Activated CD4-positive, alpha-beta T cell treated with anti-CD3 and anti-CD28 coated beads for 48 hours (primary cell): ENCODE measurements around the gene MGP.

Source experiments
- DNase-seq: peaks from one replicate; pipeline ENCODE4 v3.0.0-alpha.2; 2020

Gene MGP

DNA sequence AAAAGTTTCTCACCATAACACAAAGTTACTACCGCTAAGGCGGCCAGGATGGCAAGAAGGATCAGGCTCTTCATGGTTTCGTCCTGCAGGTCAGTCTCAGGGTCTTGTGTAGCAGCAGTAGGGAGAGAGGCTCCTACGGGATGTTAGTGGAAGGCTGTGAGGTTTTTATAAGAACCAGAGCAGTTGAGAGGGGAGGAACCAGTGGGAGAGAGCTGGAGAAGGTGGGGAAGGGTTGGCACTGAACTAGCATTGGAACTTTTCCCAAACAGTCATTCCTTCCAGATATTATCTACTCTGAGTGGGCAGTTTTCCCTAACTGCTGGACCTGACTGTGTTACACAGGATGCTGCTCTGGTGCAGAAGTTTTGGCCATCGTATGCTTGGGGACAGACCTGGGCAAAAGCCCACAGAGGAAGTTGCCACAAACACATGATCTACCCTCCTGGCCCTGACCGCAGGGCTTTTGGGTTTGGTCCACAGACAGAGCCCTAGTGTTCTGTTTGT is at the start of gene MGP:
TSS of gene MGP (minus strand) at position 137 of the 504 bp plus-strand sequence. CDS start at position 74, 63 bp downstream.
- DNase-seq: no peak

DNA sequence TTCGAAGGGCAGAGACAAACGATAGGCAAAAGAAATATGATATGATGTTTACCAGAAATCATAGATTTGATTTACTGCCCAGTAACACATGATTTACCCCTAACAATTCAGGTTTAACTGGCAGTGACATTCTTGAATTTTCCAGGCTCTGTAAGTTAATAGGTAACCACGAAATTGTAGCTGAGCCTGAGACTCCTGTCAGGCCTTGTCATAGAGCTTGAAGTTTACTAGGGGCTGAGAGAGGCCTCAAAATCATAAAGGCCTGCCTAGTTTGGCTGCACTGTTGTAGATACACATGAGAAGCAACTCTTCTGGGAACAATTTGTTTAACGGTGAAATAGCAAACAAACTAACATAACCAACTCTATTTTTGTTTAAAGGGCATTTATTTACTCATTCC is 49.4 kb upstream of the MGP start:
- no peak for DNase-seq

DNA sequence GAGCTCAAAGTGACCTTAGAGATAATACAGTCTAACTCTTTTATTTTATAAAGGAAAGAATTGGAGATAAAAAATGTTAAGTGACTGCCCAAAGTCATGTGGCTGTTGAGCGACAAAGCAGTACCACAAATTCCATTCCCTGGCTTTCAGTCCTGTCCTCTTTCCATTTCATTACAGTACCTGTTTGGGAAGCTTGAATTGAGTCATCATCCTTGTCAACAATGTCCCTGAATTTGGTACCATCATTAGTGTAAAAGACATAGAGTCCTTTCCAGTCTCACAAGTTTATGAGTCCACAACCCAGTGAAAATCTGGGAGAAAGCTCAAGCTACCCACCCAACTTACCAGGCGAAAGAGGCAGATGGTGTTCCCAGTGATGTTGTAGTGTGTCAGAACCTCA is 48.9 kb upstream of the MGP start:
- DNase-seq: no peak

DNA sequence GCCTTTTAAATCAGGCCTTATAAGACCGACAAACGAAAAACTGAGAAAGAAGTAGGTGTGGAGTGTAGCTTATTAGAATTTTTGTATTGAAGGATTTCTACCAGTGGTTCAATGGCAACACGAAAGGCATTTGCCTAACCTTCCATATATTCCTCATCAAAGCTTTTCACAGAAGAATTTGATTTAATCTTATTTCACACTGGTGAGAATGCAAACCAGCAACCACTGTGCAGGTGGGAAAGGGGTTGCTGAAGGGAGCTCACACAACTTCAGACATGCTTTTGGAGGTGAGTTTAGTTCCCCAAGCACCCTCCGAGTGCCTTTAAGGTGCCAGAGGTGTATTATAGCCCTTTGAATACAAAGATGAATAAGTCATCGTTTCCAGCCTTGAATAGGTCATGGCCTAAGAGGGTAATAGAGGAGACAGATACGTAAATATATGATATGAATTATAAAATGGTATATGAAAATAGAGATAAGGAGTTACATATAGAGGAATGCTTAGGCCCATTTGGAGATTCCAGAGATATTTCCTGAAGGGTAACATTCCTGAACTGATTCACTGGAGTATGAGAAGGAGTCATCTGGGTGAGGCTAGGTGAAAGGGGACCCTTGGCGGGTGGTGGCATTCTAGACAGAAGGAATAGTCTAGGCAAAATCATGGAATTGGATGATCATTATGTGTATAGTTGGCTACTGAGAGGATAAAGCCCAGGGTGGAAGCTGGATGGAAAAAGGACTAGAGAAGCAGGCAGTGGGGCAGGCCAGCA is 46.3 kb upstream of the MGP start:
- DNase-seq: no peak

DNA sequence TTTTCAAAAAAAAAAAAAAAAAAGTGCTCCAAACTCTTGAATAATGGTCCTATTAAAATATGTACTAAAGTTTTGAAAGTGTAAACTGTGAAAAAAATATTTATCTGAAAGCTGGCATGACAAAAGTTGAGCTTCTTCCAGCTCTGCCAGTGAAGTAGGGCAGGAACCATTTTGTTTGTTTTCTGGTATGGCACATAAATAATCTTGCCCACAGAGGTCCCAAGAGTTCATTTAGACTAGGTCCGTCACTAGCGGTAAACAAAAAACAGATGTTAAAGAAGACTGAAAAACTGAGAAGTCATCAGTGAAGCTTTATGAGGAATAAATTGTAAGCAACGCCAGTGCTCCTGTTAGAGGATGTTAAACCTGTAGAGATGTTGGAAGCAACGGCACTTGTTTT is 45.7 kb upstream of the MGP start:
- no peak for DNase-seq

DNA sequence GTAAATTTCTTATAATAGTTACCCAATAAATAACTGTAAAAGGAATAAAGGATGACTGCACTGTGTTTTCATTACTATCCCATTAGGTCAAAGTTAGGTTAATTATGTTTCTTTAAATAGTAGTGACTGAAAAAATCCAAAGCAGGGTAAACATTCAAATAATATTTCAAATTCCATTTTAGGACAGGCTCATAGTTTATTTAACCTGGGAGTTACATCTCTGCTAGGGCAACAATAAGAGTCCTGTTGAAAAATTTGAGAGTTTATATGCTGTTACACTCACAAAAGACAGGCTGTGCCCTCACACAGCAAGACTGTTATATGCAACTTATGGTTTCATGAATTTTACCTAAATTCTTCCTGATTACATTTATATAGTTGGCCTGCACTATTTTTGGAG is 44.6 kb upstream of the MGP start:
- DNase-seq: no peak

DNA sequence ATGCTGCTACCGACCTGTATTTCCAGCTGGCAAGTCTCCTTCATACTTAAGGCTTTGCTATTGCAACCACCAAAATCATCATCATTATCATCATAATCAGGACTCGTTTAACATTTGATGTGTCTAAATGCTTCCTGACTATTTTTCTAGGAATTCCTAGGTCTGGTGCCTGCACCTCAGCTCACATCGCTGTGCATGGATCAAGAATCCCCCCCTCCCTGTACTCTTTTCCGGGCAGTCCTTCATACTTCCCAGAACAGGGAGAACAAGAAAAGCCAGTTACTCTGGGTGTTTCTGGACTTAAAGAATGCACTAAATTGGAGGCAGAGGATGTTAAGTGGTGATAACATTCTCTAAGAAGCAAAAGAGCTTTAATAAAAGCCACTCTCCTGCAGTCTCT is 43.3 kb upstream of the MGP start:
- DNase-seq: no peak

DNA sequence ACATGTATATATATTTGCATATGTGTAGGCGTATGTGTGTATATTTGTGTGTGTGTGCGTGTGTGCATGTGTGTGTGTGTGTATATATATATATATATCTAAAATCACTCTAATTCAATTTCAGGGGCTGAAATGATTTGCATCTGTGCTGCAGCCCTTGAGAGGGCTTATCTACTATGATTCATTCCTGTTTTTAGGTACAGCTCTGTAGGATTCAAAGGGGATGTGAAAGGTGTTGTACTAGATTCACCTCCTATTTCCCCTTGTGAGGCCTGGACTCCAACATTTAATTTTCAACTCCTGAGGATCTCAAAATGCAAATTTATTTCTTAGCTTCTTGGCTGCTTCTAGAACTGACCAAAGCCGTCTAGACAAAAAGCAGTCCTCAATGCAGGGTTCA is 41.6 kb upstream of the MGP start:
- DNase-seq: no peak

DNA sequence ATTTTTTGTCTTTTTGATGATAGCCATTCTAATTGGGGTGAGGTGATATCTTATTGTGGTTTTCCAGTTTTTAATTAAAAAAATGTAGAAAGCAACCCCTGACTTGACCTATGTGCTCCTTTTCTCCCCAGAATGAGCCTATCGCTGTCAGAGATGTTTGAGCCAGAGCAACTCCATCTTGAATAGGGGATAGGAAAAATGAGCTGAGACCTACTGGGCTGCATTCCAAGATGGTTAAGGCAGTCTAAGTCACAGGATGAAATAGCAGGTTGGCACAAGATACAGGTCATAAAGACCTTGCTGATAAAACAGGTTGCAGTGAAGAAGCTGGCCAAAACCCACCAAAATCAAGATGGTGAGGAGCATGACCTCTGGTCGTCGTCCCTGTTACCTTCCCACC is 38.9 kb upstream of the MGP start:
- no peak for DNase-seq

DNA sequence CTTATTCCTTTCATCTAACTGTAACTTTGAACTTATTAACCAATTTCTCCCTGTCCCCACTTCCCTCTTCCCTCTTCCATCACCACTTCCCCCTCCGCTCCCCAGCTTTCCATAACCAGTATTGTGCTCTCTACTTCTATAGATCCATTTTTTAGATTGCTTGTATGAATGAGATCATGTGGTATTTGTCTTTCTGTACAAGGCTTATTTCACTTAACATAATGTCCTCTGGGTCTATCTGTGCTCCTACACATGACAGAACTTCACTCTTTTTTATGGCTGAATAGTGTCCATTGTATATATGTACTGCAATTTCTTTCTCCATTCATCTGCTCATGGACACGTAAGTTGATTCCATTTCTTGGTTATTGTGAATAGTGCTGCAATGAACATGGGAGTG is 38.3 kb upstream of the MGP start:
- DNase-seq: no peak

DNA sequence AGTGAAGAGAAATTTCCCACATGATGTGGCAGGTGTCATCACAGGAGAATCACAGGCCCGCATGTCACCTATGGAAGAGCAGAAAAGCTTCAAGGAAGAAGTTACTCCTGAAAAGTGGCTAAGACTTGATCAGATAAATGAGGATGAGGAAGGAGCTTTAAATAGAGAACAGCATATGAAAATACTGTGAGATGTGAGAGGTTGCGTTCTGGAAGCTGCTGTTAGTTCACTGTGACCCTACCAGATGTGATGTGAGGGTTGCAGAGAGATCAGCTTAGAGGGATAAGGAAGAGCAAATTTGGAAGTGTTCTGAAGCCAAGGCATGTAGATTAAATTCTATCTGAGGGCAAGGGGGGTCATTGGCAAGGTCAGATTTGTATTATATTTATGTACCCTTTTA is 35.6 kb upstream of the MGP start:
- no peak for DNase-seq

DNA sequence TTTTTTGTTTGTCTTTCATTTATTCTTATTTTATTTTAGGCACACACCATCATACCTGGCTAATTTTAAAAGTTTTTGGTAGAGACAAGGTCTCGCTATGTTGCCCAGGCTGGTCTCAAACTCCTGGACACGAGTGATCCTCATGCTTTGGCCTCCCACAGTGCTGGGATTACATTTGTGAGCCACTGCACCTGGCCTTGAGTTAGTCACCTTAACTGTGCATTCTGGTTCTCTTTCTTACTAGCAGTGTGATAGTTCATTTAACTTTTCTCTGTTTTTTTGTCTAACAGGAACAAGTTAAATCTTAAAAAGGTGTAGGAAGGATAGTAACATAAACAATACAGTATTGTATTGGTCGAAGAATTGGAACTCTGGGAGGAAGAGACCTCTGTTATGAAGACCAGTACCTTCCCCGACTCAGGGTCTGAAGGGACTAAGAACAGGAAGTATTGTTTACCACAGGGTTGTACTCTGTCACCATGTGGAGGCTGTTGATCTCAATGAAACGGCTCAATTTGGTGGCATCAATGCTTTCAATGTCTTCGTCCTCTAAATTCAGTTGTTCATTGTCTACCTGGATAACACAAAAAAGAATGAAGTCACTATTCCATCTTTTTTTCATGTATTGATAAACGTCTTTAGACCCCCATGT is 34.9 kb upstream of the MGP start:
- DNase-seq: no peak

DNA sequence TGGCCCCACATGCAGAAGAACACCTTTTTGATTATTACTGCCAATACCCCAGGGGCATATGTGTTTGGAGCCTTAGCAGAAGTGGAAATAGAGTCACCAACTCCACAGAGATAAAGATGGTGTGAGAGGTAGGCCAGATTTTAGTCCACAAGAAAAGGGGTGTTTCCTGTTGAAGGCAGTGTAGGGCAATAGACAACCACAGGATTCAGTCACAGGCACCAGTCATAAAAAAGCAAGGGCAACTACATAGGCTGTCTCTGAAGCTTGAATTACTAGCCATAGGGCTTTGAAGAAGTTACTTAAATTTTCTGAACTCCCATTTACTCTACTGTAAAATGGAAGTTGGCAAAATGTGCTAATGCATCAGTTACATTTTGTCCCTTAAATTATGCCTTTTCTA is 33.8 kb upstream of the MGP start:
- DNase-seq: no peak

DNA sequence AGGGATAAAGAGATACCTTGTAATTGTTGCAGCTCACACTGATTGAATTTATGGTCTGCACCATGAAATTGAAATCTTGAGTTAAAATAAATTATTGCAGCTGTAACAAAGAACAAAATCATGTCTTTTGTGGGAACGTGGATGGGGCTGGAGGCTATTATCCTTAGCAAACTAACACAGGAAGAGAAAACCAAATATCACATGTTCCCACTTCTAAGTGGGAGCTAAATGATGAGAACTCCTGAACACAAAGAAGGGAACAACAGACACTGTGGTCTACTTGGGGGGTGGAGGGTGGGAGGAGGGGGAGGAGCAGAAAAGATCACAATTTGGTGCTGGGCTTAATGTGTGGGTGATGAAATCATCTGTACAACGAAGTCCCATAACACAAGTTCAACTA is 30.1 kb upstream of the MGP start:
- no peak for DNase-seq

DNA sequence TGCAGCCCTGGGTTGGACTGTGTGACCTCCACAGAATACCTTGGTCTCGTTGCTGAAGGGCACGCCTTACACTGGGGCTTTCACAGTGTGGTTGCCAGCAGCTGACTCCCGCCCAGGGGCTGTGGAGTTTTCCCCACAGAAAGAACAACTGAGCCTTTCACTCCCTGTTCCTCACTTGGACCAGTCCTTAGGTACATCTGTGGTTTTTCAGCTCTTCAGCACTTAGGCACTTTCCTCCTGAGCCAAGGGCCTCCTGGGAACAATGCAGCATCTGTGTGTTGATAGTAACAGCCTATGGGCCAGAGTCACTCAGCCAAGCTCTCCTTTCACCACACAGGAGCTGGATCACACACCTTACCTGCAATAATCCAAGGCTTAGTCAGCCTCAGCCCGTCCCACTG is 27.7 kb upstream of the MGP start:
- DNase-seq: no peak

DNA sequence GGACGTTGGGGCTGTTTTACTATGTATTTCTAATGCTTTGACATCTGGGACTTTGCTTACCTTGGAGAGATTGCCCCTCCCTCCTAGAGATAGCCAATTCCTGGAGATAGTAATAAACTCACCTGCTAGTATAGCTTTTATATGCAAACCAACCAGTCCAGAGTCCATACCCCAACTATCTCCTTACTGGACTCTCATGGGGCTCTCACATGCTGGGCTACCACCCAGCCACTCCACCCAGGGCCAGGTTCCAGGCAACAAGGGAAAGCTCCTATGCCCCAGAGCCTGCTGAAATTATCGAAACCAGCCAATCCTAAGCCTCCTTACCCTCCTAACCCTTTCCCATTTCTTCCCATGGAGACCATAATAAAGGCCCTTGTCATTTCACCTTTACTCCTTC is 25.5 kb upstream of the MGP start:
- DNase-seq: no peak

DNA sequence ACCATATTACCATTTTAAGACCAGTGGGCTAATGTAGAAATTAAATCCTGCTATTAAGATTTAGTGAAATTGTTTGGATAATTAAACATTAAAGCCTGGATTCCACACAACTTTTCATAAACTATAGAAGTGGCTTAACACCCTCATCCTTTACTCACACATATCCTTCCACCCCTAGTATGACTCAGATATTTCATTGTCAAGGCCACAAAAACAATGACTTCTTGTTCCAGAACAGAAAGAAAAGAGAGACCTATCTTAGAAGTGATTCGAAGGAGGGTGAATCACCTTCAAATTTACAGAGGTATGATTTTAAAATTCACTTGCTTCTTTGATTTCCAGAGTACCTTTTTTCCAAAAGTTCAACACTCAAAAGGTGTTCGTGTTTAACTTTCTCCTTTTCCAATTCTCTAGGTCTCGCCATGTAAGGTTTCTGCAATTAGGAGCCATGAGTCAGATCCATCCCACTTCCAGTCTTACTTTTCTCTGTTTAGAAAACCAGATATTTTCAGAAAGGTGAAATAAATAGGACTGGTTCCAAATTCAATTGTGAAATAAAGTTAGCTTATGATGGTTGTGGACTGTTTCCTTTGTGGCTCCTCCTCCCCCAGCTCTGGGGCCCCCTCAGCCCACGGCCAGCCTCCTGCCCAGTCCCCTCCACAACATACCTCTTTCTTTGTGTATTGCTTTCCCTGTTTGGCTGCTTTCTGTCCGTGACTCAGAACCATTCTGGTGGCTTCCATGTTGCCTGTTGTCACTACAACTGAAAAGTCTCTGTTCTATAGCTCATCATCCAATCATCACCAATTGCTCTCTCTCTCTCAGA is 24.6 kb upstream of the MGP start:
- peak; percentile 66 for DNase-seq

DNA sequence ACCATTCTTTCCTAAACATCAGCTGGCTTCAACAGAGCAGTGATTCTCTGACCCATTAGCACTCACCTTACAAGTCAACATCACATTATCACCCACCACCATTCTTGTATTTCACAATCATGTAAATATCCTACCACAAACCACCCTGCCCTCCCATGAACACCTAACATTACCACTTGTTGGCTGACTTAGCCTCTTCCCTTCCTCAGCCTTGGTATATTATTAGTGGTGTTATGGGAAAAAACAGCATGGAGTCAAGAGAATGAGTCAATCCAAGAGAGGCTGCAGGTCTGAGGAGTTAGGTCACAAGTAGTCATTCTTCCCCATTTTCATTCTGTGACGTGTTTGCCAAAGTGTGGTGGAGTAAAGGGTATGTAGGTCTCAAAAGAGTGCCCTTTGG is 22.3 kb upstream of the MGP start:
- DNase-seq: no peak

DNA sequence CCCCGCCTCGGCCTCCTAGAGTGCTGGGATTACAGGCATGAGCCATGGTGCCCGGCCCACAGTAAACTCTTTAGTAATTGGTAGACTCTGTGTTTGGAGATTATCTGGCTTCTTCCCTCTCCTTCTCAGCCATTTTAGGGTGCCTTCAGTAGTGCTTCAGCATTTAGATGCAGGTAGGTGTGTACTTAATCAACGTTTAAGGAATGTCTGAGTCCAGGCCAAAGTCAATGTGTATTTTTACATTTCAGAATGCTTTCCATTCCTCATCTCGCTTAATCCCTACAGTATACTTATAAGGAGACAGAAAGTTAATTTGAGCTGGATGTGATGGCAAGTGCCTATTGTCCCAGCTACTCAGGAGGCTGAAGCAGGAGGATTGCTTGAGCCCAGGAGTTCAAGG is 20.5 kb upstream of the MGP start:
- DNase-seq: no peak

DNA sequence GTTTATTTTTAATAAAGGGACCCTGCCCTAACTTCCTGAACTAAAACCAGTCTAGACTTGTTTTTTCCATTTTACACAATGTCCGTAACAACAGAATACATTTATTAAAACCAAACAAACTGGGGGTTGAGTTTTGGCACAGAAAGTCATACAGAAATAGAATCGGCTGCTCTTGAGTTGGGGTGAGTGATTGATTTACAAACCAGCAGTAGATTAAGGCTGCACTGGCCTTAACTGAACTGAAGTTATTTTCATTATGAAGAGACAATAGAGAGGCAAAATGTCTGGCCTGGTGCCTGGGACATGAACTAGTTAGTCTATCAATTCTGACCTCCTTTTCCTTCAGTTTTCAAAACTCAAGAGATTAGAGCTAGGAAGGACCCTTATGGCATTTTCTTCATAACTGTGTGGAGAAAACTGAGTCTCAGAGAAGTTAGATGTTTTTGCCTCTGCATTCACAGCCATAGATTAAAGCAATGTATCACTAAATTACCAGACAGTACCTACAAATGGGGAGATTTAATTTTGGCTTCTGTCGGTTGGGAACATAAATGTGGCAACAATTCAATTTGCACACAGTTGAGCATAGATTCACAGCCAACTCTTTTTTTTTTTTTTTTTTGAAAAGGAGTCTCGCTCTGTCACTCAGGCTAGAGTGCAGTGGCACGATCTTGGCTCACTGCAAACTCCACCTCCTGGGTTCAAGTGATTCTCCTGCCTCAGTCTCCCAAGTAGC is 19.8 kb upstream of the MGP start:
- DNase-seq: no peak

DNA sequence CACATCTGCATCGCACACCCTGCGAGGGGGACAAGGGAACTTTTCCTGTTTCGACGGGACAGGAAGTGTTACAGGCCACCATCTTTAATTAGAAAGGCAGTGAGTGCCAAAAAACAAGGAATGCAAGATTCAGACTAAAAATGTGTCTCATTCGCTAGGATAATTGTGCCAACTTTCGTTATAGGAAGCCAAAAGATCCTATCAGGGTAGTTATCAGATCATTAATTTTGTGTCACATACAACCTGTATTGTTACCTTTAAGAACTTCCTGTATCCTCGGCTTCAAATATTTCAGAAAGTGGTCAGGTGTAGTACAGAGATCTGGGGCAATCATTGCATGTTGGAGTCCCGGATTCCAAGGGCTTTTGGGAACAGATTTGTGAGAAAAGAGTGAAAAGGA is 19.2 kb upstream of the MGP start:
- DNase-seq: no peak

DNA sequence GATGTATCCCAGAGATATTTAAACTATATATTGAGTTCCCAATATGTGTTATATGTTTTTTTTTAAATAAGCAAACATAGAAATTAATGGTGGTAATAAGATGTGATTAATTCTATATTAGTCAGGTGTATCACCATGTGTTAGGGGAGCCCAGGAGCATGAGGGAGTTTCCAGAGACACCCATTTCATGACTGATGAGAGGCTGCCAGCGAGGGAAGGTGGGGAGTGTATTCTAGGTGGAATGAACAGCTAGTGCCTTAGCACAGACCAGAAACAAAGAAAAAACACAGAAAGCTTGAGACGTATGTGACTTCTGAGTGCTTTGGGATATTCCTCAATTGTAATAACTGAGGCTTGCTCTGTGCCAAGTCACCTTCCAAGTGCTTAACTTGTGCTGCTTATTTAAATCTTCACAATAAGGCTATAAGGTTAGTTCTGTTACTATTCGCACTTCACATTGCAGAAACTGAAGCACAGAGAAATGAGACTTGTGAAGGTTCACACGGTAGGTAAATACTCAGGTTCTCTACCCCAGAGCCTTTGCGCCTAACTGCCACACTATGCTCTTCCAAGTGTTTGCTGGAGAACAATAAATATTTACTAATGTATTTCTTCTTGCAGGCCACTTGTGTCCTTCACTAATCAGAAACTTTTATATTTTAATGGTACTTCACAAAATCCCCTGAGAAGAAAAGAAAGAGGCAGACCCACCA is 17.9 kb upstream of the MGP start:
- DNase-seq: no peak
